GM19035 (cell line): ENCODE measurements around the gene C13orf42.
"Not testable (repeated sequence)": the region's sequence is repeated elsewhere in the genome, so short reads cannot be mapped to it uniquely, and the experiment has no call there.

ENCODE experiments used
- ATAC-seq: cut with Tn5 transposase; IDR thresholded peaks from one replicate; pipeline ENCODE4 v1.9.1; 2021; ENCODE audit not compliant: unreplicated experiment

C13orf42 gene

GRCh38 chr13:51122868-51123566 lies 11.9 kb upstream of the C13orf42 start:
- ATAC-seq = no peak

- not testable (repeated sequence) for ATAC-seq
Measured at GRCh38 chr13:51120873-51121272, 9.8 kb upstream of the C13orf42 start.

- ATAC-seq = no peak
Measured at GRCh38 chr13:51118809-51119431, 7.8 kb upstream of the C13orf42 start.

- ATAC-seq = no peak
Measured at GRCh38 chr13:51113969-51114368, 2.9 kb upstream of the C13orf42 start.

- no peak for ATAC-seq
Measured at GRCh38 chr13:51113186-51113881, 2.3 kb upstream of the C13orf42 start.

- no peak for ATAC-seq
Measured at GRCh38 chr13:51112771-51113170, 1.7 kb upstream of the C13orf42 start.

- ATAC-seq = no peak
Measured at GRCh38 chr13:51111997-51112396, 923 bp upstream of the C13orf42 start.

GRCh38 chr13:51107996-51108395 lies 3.1 kb downstream of the C13orf42 start:
- ATAC-seq = no peak

- no peak for ATAC-seq
Measured at GRCh38 chr13:51105046-51105445, 6.0 kb downstream of the C13orf42 start.

- no peak for ATAC-seq
Measured at GRCh38 chr13:51101636-51102235, 9.3 kb downstream of the C13orf42 start.

GRCh38 chr13:51097353-51098043 lies 13.6 kb downstream of the C13orf42 start:
- ATAC-seq = no peak

GRCh38 chr13:51096131-51096530 lies 14.9 kb downstream of the C13orf42 start:
- no peak for ATAC-seq

- ATAC-seq = no peak
Measured at GRCh38 chr13:51093574-51093973, 17.5 kb downstream of the C13orf42 start.

- no peak for ATAC-seq
Measured at GRCh38 chr13:51091839-51092238, 19.2 kb downstream of the C13orf42 start.

- no peak for ATAC-seq
Measured at GRCh38 chr13:51083706-51084105, 27.4 kb downstream of the C13orf42 start.

GRCh38 chr13:51080478-51081065 lies 30.5 kb downstream of the C13orf42 start:
- ATAC-seq = not testable (repeated sequence)

GRCh38 chr13:51071493-51071892 lies 39.6 kb downstream of the C13orf42 start:
- ATAC-seq = no peak

GRCh38 chr13:51070005-51070649 lies 40.9 kb downstream of the C13orf42 start:
- peak; percentile 74 for ATAC-seq

GRCh38 chr13:51068501-51068900 lies 42.6 kb downstream of the C13orf42 start:
- ATAC-seq = no peak

- no peak for ATAC-seq
Measured at GRCh38 chr13:51067706-51068105, 43.4 kb downstream of the C13orf42 start.
